ENCODE results near the gene PRKACA. TPM values are rescaled to one million over a fixed set of nuclear protein-coding genes. Genes with fewer than 3 reads are reported as not detected.

PRKACA gene
- total RNA-seq, 4 donors from 2014 or later, result 45.9 to 53.7 (median 49.2) TPM

DNA sequence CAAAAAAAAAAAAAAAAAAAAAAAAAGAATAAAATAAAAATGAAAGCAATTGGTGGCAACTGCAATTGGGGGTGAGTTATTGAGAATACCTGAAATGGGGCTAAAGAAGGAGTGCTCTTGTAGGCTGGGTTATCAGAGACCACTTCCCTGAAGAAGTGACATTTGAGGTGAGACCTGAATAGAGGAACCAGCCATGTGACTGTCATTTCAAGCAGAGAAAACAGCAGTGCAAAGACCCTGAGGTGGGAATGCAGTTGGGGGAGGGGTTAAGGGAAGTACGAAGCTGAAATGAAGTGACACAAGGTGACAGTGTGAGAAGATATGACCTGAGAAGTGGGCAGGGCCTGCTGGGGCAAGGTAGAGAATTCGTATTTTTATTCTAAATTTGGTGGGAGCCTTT, 51.4 kb downstream of the PRKACA start:
- intact Hi-C loops (cut with DNase I; ENCODE audit: low total_unique reads), result no loop called here
- DNase-seq (ENCODE audit: low spot score in 2 of 2), result no peak
- 69 to 72% methylated on average over 2 of the region's 2 CpGs for WGBS, 2 donors
- TF ChIP-seq POLR2A (IDR thresholded peaks at IDR 0.05), result no peak
- TF ChIP-seq, protein P1, sequence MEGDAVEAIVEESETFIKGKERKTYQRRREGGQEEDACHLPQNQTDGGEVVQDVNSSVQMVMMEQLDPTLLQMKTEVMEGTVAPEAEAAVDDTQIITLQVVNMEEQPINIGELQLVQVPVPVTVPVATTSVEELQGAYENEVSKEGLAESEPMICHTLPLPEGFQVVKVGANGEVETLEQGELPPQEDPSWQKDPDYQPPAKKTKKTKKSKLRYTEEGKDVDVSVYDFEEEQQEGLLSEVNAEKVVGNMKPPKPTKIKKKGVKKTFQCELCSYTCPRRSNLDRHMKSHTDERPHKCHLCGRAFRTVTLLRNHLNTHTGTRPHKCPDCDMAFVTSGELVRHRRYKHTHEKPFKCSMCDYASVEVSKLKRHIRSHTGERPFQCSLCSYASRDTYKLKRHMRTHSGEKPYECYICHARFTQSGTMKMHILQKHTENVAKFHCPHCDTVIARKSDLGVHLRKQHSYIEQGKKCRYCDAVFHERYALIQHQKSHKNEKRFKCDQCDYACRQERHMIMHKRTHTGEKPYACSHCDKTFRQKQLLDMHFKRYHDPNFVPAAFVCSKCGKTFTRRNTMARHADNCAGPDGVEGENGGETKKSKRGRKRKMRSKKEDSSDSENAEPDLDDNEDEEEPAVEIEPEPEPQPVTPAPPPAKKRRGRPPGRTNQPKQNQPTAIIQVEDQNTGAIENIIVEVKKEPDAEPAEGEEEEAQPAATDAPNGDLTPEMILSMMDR (IDR thresholded peaks at IDR 0.05), result no peak
- H3K4me3 ChIP-seq (ENCODE audit: low read depth, poor library complexity, severe bottlenecking), result no peak overlapping the region

DNA sequence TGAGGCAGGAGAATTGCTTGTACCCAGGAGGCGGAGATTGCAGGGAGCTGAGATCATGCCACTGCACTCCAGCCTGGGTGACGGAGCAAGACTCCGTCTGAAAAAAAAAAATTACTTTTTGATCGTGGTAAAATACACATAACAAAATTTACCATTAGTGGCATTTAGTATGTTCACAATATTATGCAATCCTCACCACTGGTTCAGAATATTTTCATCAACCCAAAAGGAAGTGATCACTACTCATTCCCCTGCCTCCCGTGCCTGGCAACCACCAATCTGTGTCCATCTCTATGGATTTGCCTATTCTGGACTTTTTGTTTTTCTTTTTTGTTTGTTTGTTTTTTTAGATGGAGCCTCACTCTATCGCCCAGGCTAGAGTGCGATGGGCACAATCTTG, 54.5 kb downstream of the PRKACA start:
- no peak overlapping the region for H3K4me3 ChIP-seq (ENCODE audit: low read depth, poor library complexity, severe bottlenecking)
- 70 to 71% methylated on average over 7 of the region's 7 CpGs for WGBS, 2 donors
- DNase-seq (ENCODE audit: low spot score in 2 of 2), result no peak
- intact Hi-C loops (cut with DNase I; ENCODE audit: low total_unique reads), result no loop called here
- no peak for TF ChIP-seq POLR2A (IDR thresholded peaks at IDR 0.05)
- TF ChIP-seq, protein P1 (IDR thresholded peaks at IDR 0.05), result no peak

DNA sequence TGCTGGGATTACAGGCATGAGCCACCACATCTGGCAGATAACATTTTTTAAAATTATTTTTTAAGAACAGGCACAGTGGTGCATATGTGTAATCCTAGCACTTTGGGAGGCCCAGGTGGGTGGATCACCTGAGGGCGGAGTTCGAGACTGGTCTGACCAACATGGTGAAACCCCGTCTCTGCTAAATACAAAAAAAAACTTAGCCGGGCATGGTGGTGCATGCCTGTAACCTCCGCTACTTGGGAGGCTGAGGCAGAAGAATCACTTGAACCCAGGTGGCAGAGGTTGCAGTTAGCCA, 55.1 kb downstream of the PRKACA start:
- TF ChIP-seq, protein P1 (IDR thresholded peaks at IDR 0.05), result no peak
- intact Hi-C loops (cut with DNase I; ENCODE audit: low total_unique reads), result no loop called here
- 61 to 69% methylated on average over 5 of the region's 5 CpGs for WGBS, 2 donors

DNA sequence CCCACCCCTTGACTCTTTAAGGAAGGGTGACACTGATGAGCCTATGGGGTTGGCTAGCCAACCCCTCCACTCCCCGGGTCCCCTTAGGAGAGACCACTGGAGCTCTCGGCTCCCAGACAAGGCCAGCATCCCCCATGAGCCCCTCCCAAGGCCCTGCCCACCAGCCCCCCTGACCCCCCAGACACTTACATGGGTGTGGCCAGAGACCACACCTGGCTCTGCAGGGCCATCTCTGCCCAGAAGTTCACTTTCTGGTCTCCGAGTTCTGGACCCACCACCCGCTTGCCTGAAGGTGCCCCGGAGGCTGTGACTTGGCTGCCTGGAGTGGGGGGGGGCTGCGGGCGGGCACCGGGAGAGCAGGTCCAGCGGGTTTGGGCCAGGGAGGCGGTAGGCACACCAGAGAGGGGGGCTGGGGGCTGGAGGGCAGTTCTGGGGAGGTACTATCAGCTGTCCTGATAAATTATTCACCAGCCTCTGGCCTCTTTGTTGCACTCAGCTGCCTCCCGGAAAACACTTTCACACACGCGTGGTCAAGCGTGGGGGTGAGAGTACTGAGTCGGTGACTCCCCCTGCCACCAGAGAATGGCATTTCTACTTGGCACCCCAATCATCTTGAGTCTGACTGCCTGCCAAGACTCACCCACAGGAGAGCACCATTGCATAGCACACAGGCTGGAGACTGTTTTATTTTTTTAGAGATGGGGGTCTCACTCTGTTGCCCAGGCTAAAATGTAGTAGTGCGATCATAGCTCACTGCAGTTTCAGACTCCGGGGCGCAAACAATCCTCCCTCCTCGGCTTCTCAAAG, 55.6 kb downstream of the PRKACA start, which contains the start of gene PALM3:
Gene PALM3, minus strand, starts transcription at position 326 of the 807 bp plus-strand sequence. Its CDS starts 96 bp downstream, at position 230.
- TF ChIP-seq POLR2A (IDR thresholded peaks at IDR 0.05), result no peak
- WGBS, 2 donors, result 39 to 55% methylated on average over 19 of the region's 19 CpGs
- intact Hi-C loops (cut with DNase I; ENCODE audit: low total_unique reads), result no loop called here
- H3K4me3 ChIP-seq (ENCODE audit: low read depth, poor library complexity, severe bottlenecking), result no peak within 1 kb of the TSS
- peak in 1 of 2 donors; percentile 80 for DNase-seq (ENCODE audit: low spot score in 2 of 2)

More for the DNA sequence above, 55.1 kb downstream of the PRKACA start:
- DNase-seq (ENCODE audit: low spot score in 2 of 2), result no peak
- no peak overlapping the region for H3K4me3 ChIP-seq (ENCODE audit: low read depth, poor library complexity, severe bottlenecking)

DNA sequence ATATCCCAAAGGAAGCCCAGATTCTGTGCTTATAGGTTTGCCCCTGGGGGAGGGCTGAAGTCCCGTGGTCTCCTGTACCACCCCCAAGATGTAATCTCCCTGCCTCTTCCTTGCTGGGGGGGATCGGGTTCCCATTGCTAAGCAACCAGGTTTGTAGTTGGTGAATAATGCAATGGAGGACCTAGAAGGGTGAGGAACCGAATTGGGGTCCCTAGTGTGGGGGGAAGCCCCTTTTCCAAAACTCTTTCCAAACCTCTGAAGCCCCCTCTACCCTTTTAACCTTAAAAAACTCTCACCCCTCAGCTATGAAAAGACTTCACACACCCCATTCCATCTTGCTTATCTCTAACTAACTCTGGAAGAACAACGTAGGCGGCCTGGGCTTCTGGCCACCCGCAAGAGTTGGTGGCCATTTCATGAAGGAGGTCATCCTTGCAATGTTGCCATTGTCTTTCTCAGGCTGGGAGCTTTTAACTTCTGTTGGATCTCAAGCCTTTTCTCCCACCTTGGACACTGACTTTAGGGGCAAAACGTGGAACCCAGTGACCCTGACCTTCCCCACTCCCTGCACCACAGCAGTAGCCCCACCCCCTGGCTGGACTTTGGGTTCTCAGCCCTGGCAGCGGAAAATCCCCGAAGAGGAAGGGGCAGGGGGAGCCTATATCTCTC, 56.3 kb downstream of the PRKACA start:
- WGBS, 2 donors, result 53 to 60% methylated on average over 9 of the region's 9 CpGs
- no peak for DNase-seq (ENCODE audit: low spot score in 2 of 2)
- no peak for TF ChIP-seq POLR2A (IDR thresholded peaks at IDR 0.05)
- TF ChIP-seq, protein P1 (IDR thresholded peaks at IDR 0.05), result no peak
- no peak overlapping the region for H3K4me3 ChIP-seq (ENCODE audit: low read depth, poor library complexity, severe bottlenecking)
- intact Hi-C loops (cut with DNase I; ENCODE audit: low total_unique reads), result no loop called here

DNA sequence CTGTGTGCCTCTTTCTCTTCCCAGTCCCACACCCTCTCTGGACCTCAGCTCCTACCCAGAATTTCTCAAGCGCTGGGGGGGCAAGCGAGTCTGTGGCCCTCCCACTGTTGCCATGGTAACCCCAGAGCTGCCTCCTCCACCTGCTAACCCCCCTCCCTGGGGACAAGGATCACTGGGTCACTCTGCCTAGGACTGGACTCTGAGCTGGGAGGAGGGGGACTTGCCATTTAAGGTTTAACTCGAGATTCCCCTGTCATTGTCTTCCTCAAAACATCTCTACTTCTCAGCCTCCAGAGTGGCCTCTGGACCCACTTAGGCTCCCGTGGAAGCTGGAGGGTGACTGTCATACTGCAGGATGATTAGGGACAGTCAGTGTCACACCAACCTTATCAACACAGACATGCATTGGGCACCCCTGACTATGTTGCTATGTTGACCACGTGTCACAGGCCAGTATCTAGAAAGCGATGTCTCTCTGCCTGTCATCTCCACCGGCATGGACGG, 57.9 kb downstream of the PRKACA start:
- WGBS, 2 donors, result 61 to 69% methylated on average over 8 of the region's 8 CpGs
- TF ChIP-seq, protein P1 (IDR thresholded peaks at IDR 0.05), result no peak
- TF ChIP-seq POLR2A (IDR thresholded peaks at IDR 0.05), result no peak
- no peak overlapping the region for H3K4me3 ChIP-seq (ENCODE audit: low read depth, poor library complexity, severe bottlenecking)
- intact Hi-C loops (cut with DNase I; ENCODE audit: low total_unique reads), result loop anchor here (10.0 kb wide), 1 partner anchor 95 kb away; no protein-coding TSS in a partner anchor
- DNase-seq (ENCODE audit: low spot score in 2 of 2), result peak in 1 of 2 donors; percentile 75
